K562 (cell line): ENCODE results near the gene EPHB1. TPM values are rescaled to one million over a fixed set of nuclear protein-coding genes. Genes with fewer than 3 reads are reported as not detected.

Experiments used
- ATAC-seq: fragments of 200-7000 bp; cut with Tn5 transposase; 3 replicates; pipeline ENCODE4 v1.9.1; 2020; ENCODE audit warnings: moderate library complexity
- BruUV-seq: library from RNA; stranded (reverse); fragments of 400-500 nt; replicated peaks from 2 replicates; lab custom pipeline; 2021; lab: Mats Ljungman, UMichigan
- CTCF ChIA-PET: fragments of 300-600 bp; formaldehyde crosslinking; extraction: SDS; loops from one replicate; lab custom pipeline; 2021; ENCODE audit warnings: low intra/inter-chr PET ratio; lab: Yijun Ruan, JAX
- POLR2A ChIA-PET: fragments of 300-600, 350-650 bp; sonication (Branson Sonifier 250); formaldehyde crosslinking; extraction: SDS; loops from one replicate; lab custom pipeline; 2021; ENCODE audit warnings: antibody characterized with exemption, inconsistent platforms; lab: Yijun Ruan, JAX
- DNase-seq, 4 experiments: peaks; one replicate each; pipeline versions ENCODE4 v3.0.0 to v3.0.0-alpha.2; 2011 to 2018; ENCODE audit warnings: low spot score in 3 of 4, mixed read lengths in 3 of 4; ENCODE audit errors: extremely low read depth in 1 of 4
- FAIRE-seq: peaks from 2 replicates; lab custom pipeline; 2011; peaks lifted over from hg19 to GRCh38; lab: Jason Lieb, UNC
- H2AFZ ChIP-seq: 2 replicates; pipeline ENCODE4 v1.6.0; 2011; ENCODE audit warnings: low read depth, low read length, control low read depth, inconsistent platforms
- H3K27ac ChIP-seq: fragments of 200-600 bp; 3 replicates; pipeline ENCODE4 v1.8.0; 2011; ENCODE audit warnings: low read depth, mild to moderate bottlenecking, control low read depth, inconsistent platforms, low read length, moderate library complexity, mixed read lengths; ENCODE audit errors: extremely low read depth
- H3K27me3 ChIP-seq, 2 experiments: fragments of 300-600 bp in 1 of 2; 2 replicates in 1 of 2; 3 replicates in 1 of 2; pipeline versions ENCODE4 v1.6.0 to v1.8.0; 2011; ENCODE audit warnings: inconsistent platforms in 2 of 2, low read length in 2 of 2, mild to moderate bottlenecking in 1 of 2, mixed read lengths in 1 of 2, moderate library complexity in 1 of 2; ENCODE audit not compliant: control insufficient read depth in 2 of 2, insufficient read depth in 2 of 2
- H3K36me3 ChIP-seq: fragments of 300-600 bp; 3 replicates; pipeline ENCODE4 v1.8.0; 2011; ENCODE audit warnings: mild to moderate bottlenecking, low read length, inconsistent platforms; ENCODE audit not compliant: control insufficient read depth, insufficient read depth
- H3K4me1 ChIP-seq, 2 experiments: fragments of 200-600 bp in 1 of 2; replicated peaks in 1 of 2; 2 replicates in 1 of 2; 3 replicates in 1 of 2; pipeline versions ENCODE4 v1.5.1 to v1.8.0; 2011; ENCODE audit warnings: inconsistent platforms in 2 of 2, low read length in 2 of 2, mild to moderate bottlenecking in 1 of 2, mixed read lengths in 1 of 2, moderate library complexity in 1 of 2; ENCODE audit not compliant: control insufficient read depth in 2 of 2, insufficient read depth in 2 of 2
- H3K4me2 ChIP-seq: 2 replicates; pipeline ENCODE4 v1.6.1; 2011; ENCODE audit warnings: low read length, control low read depth, inconsistent platforms, mixed read lengths; ENCODE audit not compliant: insufficient read depth
- H3K4me3 ChIP-seq: fragments of 200-600 bp; sonication (generic), shearing (Covaris generic); 2 replicates; pipeline ENCODE4 v1.5.1; 2016; ENCODE audit warnings: control low read depth, inconsistent platforms
- H3K79me2 ChIP-seq: fragments of 200-600 bp; 3 replicates; pipeline ENCODE4 v1.8.0; 2011; ENCODE audit warnings: low read length, inconsistent platforms; ENCODE audit not compliant: control insufficient read depth, insufficient read depth
- H3K9ac ChIP-seq, 2 experiments: 2 replicates each; pipeline versions ENCODE4 v1.6.0 to v1.6.1; 2011; ENCODE audit warnings: low read depth in 2 of 2, low read length in 2 of 2, control low read depth in 1 of 2, inconsistent platforms in 1 of 2, mild to moderate bottlenecking in 1 of 2, mixed read lengths in 1 of 2; ENCODE audit not compliant: insufficient read depth in 1 of 2
- H3K9me1 ChIP-seq: one replicate; pipeline ENCODE4 v1.6.0; 2011; ENCODE audit warnings: inconsistent platforms, mild to moderate bottlenecking, low read length, moderate library complexity; ENCODE audit not compliant: control insufficient read depth, insufficient read depth
- H3K9me3 ChIP-seq: replicated peaks from 2 replicates; pipeline ENCODE4 v1.5.1; 2011; ENCODE audit warnings: low read depth, low read length, inconsistent platforms; ENCODE audit not compliant: control insufficient read depth, insufficient read depth
- H4K20me1 ChIP-seq: replicated peaks from 2 replicates; pipeline ENCODE4 v1.6.1; 2011; ENCODE audit warnings: low read length, inconsistent platforms, mixed read lengths; ENCODE audit not compliant: control insufficient read depth, insufficient read depth
- BDP1 ChIP-seq: IDR thresholded peaks from 3 replicates; pipeline ENCODE4 v1.6.1; 2011; ENCODE audit not compliant: insufficient read length, insufficient read depth
- HDAC3 ChIP-seq: fragments of 450-650 bp; IDR thresholded peaks from 2 replicates; pipeline ENCODE4 v1.6.1; 2018; ENCODE audit warnings: borderline replicate concordance, mild to moderate bottlenecking, moderate library complexity; ENCODE audit not compliant: partially characterized antibody
- TAF15 ChIP-seq: fragments of 200-400 bp; formaldehyde crosslinking; IDR thresholded peaks from 2 replicates; pipeline ENCODE4 v1.6.1; 2017; ENCODE audit warnings: mild to moderate bottlenecking, low read depth, low read length, moderate library complexity
- U2AF2 ChIP-seq: fragments of 200-400 bp; formaldehyde crosslinking; optimal IDR thresholded peaks from 2 replicates; pipeline ENCODE3; 2017; ENCODE audit warnings: low read depth, mild to moderate bottlenecking, low read length
- ZC3H4 ChIP-seq: sonication (generic); formaldehyde crosslinking; IDR thresholded peaks from 2 replicates; pipeline ENCODE4 v1.9.0; 2021; ENCODE audit warnings: missing genetic modification reagents, borderline replicate concordance
- ZFPM2 ChIP-seq: fragments of 250-450 bp; sonication (Bioruptor Pico); IDR thresholded peaks from 2 replicates; pipeline ENCODE4 v1.5.1; 2022; ENCODE audit warnings: mild to moderate bottlenecking
- ZNF121 ChIP-seq: sonication (generic); formaldehyde crosslinking; conservative IDR thresholded peaks from 2 replicates; pipeline ENCODE4 v1.8.0; 2022; ENCODE audit warnings: missing genetic modification reagents
- WGBS: fragments of 100-300 bp; shearing (Covaris generic); methylation state at CpG from one replicate; pipeline ENCODE4 v1.1.6; 2016; ENCODE audit warnings: low coverage, mixed read lengths; ENCODE audit not compliant: insufficient coverage; ENCODE audit errors: missing lambda C conversion rate; 5-methylcytosine and 5-hydroxymethylcytosine counted together
- in situ Hi-C: fragments of 300-500 bp; cut with MboI; formaldehyde crosslinking; loops from 4 replicates; pipeline ENCODE4 v1.15.0; 2018; ENCODE audit warnings: inconsistent platforms, mixed read lengths
- intact Hi-C: fragments of 100-400 bp; cut with micrococcal nuclease; formaldehyde crosslinking; loops from 2 replicates; pipeline ENCODE4 v1.14.2; 2022
- polyA plus RNA-seq, 8 experiments: library from polyadenylated mRNA; depleted of rRNA in 4 of 8; stranded (reverse) in 5 of 8; unstranded in 3 of 8; fragments of >200 nt; fragmentation: Nextera tagmentation in 2 of 8; fragmentation: Illumina TruSeq in 1 of 8; extraction: Ambion mirVana in 2 of 8; extraction: Trizol in 1 of 8; gene quantifications; 2 replicates each; pipeline versions ENCODE4 v1.2.1 to v1.2.3, GENCODE V29; 2011 to 2014; ENCODE audit warnings: inconsistent platforms in 1 of 8, missing spikeins in 1 of 8
- total RNA-seq, 7 experiments: library from RNA; depleted of rRNA in 6 of 7; stranded (reverse); fragments of >200 nt in 6 of 7; fragmentation: Illumina TruSeq in 2 of 7; extraction: Trizol in 2 of 7; gene quantifications; 2 replicates each; pipeline versions ENCODE4 v1.2.1 to v1.2.3, GENCODE V29; 2011 to 2021; ENCODE audit warnings: low replicate concordance in 1 of 7
- TF ChIP-seq, protein P1 (sequence below): fragments of 150-350 bp; conservative IDR thresholded peaks from 2 replicates; pipeline ENCODE4 v1.6.1; 2014; ENCODE audit warnings: low read length
- TF ChIP-seq, protein P2 (sequence below): fragments of 200-400 bp; formaldehyde crosslinking; IDR thresholded peaks from 2 replicates; pipeline ENCODE4 v1.6.1; 2017; ENCODE audit warnings: mild to moderate bottlenecking, low read depth, low read length, moderate library complexity
- TF ChIP-seq, protein P3 (sequence below): fragments of 250-450 bp; sonication (Bioruptor Pico); IDR thresholded peaks from 2 replicates; pipeline ENCODE4 v1.8.0; 2021; ENCODE audit warnings: moderate library complexity, mild to moderate bottlenecking, inconsistent platforms

The EPHB1 gene
- total and polyA plus RNA-seq, 9 of the 15 experiments (the other 6 are each of a cell fraction or from before 2014, with no cell fraction given) = 0.29 TPM; not detected in 8

DNA sequence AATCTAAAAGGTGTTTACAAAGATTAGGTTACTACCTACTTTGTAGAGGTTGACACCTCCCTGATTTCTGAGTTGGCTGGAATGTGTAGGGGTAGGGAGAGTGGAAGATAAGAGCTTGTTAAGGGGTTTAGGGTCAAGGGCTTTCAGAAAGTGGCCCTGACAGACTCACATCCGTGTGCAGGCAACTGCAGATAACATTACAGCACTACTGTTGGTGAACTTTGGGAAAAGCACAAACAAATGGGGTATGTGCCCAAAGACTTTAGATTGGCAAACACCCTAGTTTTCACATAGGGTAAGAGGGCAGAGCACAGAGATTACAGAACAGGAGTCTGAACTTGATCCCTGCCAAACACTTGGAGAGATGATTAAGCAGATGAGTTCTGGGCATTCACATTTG is 375.7 kb downstream of the EPHB1 start:
- ChIA-PET POLR2A (no interaction called here), CTCF (no interaction called here)
- intact Hi-C loops = no loop called here
- TF ChIP-seq BDP1 (no peak), TAF15 (no peak), ZFPM2 (CRISPR knock-in tag) (no peak), ZC3H4 (no peak), HDAC3 (no peak), U2AF2 (no peak), ZNF121 (CRISPR knock-in tag) (no peak)
- TF ChIP-seq, protein P1, sequence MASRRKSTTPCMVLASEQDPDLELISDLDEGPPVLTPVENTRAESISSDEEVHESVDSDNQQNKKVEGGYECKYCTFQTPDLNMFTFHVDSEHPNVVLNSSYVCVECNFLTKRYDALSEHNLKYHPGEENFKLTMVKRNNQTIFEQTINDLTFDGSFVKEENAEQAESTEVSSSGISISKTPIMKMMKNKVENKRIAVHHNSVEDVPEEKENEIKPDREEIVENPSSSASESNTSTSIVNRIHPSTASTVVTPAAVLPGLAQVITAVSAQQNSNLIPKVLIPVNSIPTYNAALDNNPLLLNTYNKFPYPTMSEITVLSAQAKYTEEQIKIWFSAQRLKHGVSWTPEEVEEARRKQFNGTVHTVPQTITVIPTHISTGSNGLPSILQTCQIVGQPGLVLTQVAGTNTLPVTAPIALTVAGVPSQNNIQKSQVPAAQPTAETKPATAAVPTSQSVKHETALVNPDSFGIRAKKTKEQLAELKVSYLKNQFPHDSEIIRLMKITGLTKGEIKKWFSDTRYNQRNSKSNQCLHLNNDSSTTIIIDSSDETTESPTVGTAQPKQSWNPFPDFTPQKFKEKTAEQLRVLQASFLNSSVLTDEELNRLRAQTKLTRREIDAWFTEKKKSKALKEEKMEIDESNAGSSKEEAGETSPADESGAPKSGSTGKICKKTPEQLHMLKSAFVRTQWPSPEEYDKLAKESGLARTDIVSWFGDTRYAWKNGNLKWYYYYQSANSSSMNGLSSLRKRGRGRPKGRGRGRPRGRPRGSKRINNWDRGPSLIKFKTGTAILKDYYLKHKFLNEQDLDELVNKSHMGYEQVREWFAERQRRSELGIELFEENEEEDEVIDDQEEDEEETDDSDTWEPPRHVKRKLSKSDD = no peak
- TF ChIP-seq, protein P2, sequence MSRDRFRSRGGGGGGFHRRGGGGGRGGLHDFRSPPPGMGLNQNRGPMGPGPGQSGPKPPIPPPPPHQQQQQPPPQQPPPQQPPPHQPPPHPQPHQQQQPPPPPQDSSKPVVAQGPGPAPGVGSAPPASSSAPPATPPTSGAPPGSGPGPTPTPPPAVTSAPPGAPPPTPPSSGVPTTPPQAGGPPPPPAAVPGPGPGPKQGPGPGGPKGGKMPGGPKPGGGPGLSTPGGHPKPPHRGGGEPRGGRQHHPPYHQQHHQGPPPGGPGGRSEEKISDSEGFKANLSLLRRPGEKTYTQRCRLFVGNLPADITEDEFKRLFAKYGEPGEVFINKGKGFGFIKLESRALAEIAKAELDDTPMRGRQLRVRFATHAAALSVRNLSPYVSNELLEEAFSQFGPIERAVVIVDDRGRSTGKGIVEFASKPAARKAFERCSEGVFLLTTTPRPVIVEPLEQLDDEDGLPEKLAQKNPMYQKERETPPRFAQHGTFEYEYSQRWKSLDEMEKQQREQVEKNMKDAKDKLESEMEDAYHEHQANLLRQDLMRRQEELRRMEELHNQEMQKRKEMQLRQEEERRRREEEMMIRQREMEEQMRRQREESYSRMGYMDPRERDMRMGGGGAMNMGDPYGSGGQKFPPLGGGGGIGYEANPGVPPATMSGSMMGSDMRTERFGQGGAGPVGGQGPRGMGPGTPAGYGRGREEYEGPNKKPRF = no peak
- TF ChIP-seq, protein P3, sequence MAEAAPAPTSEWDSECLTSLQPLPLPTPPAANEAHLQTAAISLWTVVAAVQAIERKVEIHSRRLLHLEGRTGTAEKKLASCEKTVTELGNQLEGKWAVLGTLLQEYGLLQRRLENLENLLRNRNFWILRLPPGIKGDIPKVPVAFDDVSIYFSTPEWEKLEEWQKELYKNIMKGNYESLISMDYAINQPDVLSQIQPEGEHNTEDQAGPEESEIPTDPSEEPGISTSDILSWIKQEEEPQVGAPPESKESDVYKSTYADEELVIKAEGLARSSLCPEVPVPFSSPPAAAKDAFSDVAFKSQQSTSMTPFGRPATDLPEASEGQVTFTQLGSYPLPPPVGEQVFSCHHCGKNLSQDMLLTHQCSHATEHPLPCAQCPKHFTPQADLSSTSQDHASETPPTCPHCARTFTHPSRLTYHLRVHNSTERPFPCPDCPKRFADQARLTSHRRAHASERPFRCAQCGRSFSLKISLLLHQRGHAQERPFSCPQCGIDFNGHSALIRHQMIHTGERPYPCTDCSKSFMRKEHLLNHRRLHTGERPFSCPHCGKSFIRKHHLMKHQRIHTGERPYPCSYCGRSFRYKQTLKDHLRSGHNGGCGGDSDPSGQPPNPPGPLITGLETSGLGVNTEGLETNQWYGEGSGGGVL (CRISPR knock-in tag) = no peak

More for the DNA sequence above, 375.7 kb downstream of the EPHB1 start:
- H3K27me3 ChIP-seq = no peaks in the 10 kb centered on the region; a peak in 1 of 5 replicates
- H4K20me1 ChIP-seq = no peaks in the 10 kb centered on the region
- no peak overlapping the region for H3K4me2 ChIP-seq
- DNase-seq = no peak
- no peak overlapping the region for H3K4me3 ChIP-seq
- H3K9ac ChIP-seq = no peak overlapping the region
- in situ Hi-C loops = no loop called here
- no peaks in the 10 kb centered on the region for H3K79me2 ChIP-seq
- H3K9me3 ChIP-seq = no peaks in the 10 kb centered on the region
- H3K9me1 ChIP-seq = no peaks in the 10 kb centered on the region
- no peak overlapping the region for H2AFZ ChIP-seq
- H3K36me3 ChIP-seq = no peaks in the 10 kb centered on the region
- 0% methylated on average over 1 of the region's 1 CpG for WGBS
- FAIRE-seq = no peak
- no peak overlapping the region for H3K27ac ChIP-seq
- BruUV-seq = no TSS peak
- no peaks in the 10 kb centered on the region for H3K4me1 ChIP-seq
- no peak for ATAC-seq
